Choroid plexus epithelial cell (primary cell): ENCODE results near the gene MICAL3.

Experiments
- DNase-seq: peaks from one replicate; pipeline ENCODE4 v3.0.0-alpha.2; 2010; ENCODE audit warnings: low read depth
- H3K4me3 ChIP-seq: 2 replicates; pipeline ENCODE4 v1.5.1; 2011; ENCODE audit warnings: low read depth, mild to moderate bottlenecking, control low read depth, low read length, moderate library complexity
- TF ChIP-seq, protein P1 (sequence below): conservative IDR thresholded peaks from 2 replicates; pipeline ENCODE4 v1.5.1; 2011; ENCODE audit warnings: low read depth, mild to moderate bottlenecking, control low read depth, inconsistent platforms, low read length, moderate library complexity

MICAL3 gene

DNA sequence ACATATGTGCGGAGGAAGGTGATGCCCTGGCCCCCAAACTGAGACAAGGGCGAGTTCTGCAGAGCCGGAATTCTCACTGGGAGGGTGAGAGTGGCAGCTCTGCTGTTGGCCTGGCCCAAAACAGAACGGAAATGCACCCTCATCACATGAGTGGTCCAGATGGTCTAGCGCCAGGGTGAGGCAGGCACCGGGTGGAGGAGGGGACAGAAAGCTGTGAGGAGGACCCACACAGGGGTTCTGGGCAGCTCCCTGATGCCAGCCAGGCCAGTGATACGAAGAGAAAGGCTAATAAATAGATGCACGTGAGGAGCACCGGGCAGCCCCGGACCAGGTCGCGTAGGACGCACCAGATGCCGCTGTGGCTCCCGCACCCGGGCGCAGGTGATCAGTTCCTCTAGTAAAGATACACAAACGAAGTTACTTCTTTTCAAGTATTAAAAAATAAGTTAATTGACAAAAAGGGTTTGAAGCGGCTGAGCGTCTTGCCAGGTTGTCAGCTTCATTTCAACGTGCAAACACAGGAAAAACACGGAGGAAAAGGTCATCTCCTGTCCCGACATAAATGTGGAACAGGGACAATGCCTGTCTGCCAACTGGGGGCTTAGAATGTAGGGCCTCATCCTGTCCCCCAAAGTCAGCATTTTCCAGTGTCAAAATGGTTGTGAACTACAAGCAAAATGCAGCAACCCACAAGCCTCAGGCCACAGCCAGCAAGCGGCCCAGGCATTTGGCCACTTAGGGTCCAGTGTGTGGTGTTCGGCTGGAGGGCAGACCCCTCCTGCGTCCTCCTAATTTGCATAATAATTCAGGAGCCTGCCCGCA is 234.8 kb downstream of the MICAL3 start:
- DNase-seq = no peak
- no peak overlapping the region for H3K4me3 ChIP-seq
- TF ChIP-seq, protein P1, sequence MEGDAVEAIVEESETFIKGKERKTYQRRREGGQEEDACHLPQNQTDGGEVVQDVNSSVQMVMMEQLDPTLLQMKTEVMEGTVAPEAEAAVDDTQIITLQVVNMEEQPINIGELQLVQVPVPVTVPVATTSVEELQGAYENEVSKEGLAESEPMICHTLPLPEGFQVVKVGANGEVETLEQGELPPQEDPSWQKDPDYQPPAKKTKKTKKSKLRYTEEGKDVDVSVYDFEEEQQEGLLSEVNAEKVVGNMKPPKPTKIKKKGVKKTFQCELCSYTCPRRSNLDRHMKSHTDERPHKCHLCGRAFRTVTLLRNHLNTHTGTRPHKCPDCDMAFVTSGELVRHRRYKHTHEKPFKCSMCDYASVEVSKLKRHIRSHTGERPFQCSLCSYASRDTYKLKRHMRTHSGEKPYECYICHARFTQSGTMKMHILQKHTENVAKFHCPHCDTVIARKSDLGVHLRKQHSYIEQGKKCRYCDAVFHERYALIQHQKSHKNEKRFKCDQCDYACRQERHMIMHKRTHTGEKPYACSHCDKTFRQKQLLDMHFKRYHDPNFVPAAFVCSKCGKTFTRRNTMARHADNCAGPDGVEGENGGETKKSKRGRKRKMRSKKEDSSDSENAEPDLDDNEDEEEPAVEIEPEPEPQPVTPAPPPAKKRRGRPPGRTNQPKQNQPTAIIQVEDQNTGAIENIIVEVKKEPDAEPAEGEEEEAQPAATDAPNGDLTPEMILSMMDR = no peak

DNA sequence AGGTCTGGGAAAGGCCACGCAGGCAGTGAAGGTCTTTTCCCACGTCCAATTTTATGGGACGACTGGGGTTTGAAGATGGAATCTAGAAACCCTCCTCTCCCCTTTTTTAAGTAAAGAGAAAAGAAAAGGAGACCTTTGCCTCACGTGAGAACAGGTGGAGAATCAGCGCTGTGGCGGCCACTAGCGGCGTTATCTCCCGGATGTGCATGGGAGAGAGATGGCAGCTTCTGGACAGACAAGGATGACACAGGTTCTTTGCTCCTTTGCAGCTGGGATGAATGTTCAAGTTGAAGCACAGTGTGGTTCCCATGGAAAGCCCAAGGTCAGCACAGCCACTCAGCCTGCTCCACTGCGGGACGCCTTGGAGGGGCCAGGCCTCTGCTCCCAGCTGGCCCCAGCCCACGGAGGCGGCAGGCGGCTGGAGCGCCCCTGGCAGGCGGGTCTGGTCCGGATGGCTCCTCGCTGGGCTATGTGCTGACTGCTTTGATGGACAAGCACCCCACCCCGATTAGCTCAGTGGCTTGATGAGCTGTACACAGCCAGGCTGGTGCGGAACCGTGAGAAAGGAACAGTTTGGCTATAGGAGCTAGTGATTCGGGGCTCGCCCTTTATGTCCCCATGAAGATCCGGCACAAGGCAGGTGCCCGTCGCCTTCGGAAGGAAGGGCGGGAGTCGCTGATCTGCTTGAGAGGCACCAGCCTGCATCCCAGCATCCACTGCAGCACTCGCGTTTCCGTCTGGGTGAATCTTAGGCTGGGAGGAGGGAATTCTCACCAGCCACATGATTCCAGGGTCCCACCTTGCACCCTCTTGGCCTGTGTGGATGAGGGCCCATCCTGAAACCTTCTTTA is 235.6 kb downstream of the MICAL3 start:
- DNase-seq = no peak
- no peak overlapping the region for H3K4me3 ChIP-seq
- TF ChIP-seq, protein P1 = peak; percentile 7

DNA sequence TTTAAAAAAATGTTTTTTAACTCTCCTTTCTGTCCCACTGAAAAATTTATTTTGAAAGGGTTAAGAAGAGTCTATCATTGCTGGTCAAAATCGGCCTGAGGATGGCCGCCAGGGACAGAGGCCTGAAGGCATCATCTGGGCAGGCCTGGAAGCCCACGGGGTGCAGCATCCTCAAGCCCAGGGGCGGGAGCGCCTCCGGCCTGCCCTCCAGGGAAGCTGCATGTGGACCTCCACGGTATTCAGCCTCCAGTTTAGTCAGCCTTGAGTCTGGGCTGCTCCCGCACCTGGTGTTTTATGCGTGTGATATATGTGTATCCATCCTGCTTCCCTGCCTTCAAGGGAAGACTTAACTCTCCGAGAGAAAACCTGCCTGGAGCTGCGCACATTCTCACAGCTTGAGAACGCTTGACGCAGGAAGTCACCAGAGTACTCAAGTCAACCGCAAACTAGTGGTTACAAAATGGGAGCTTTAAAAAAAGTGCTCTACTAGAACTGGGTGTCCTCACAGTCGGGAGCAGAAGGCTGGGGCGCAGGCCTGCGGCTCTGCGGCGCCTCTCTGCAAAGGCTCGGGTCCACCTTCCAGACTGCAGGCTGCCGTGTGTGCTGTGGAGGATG is 236.5 kb downstream of the MICAL3 start:
- TF ChIP-seq, protein P1 = no peak
- DNase-seq = no peak
- no peak overlapping the region for H3K4me3 ChIP-seq

DNA sequence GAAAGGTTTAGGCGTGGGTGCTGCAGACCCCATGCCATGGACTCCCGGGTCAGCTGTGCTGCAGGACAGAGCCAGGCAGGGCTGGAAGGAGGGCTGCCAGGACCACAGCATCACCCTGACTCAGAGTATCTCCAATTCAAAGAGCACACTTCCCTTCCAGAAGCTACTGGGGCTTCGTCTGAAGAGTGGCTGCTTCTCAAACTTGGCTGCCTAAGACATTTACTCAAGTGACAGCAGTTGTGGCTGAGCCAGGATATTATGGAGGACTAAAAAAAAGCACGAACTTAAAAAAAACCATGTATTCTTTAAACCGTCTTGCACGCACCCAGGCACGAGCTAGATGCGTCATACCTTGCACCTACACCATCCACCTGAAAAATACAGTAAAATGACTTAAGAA is 237.1 kb downstream of the MICAL3 start:
- no peak for DNase-seq
- TF ChIP-seq, protein P1 = no peak
- H3K4me3 ChIP-seq = no peak overlapping the region

DNA sequence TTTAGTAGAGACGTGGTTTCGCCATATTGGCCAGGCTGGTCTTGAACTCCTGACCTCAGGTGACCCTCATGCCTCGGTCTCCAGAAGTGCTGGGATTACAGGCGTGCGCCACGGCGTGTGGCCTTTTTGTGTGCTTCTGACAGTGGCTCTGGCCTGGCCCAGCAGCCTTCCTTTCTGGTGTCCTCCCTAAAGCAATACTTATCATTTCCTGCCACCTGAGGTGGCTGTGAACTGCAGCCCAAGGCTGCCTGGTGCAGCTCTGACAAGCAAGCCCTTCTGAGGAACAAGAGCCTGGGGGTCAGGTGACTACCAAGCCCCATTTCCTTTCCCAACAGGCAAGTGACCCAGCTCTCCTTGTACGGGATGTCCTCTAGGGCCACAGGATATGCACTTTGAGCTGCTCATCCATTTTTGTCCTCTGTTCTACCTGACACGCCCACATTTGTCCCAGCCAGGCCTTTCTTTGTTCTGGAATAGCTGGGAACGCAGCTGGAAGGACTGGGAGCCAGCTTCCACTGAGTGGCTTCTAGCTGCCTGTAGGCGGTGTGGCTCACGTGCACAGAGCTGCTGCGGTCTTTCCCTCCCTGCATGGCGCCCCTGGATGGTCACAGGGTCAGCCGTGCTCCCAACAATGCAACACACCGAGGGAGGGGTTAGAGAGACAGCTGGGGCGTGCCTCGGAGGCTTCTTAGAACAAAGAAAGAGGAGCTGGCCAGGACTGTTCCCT is 237.8 kb downstream of the MICAL3 start:
- peak; percentile 47 for DNase-seq
- no peak overlapping the region for H3K4me3 ChIP-seq
- TF ChIP-seq, protein P1 = peak; percentile 22
